Measurements from ENCODE around the gene DAGLA. TPM values are rescaled to one million over a fixed set of nuclear protein-coding genes. Genes with fewer than 3 reads are reported as not detected.

Gene DAGLA
- total RNA-seq, 2 experiments from 2014 or later = 0.52 to 0.73 TPM

DNA sequence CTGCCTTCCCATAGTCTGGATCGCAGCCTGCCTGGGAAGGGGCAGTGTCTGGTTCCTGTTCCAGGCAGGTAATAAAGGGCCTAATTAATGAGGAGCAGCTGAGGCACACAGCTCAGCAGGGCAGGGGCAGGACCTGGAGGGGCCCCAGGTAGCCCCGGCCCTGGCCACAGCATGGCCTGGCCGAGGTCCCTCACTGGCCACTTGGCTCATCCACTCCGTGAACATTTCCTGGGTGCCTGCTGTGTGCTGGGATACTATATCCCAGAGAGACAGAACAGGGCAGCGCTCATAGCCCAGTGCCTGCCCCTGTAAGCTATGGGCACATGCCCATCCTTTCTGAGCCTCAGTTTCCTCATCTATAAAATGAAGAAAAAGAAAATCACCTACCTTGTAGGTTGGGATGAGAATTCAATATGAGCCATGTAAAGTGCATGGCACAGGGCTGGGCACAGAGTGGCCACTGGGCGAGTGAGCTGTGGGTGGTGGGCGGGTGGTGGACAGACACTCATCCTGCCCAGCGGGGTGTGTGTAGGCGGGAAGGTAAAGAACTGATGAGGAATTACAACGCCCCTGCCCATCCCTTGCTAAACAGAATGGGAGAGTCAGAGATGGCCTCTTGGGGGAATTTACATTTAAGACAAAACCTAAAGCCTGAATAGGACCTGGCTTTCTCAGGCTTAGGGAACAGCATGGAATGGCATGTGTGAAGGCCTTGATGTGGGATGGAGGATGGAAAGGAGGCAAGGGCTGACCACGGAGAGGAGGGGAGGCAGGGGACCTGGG lies 81.4 kb downstream of the DAGLA start:
- Mint-ChIP-seq H3K4me1 (ENCODE audit: low read depth) (no peaks in the 10 kb centered on the region), H3K9me3 (no peaks in the 10 kb centered on the region), H3K27ac (no peak overlapping the region), H3K4me3 (no peak overlapping the region), H3K27me3 (peaks cover 7% of the 10 kb centered on the region), H3K36me3 (ENCODE audit: low read depth) (no peaks in the 10 kb centered on the region)
- TF ChIP-seq, protein P1, sequence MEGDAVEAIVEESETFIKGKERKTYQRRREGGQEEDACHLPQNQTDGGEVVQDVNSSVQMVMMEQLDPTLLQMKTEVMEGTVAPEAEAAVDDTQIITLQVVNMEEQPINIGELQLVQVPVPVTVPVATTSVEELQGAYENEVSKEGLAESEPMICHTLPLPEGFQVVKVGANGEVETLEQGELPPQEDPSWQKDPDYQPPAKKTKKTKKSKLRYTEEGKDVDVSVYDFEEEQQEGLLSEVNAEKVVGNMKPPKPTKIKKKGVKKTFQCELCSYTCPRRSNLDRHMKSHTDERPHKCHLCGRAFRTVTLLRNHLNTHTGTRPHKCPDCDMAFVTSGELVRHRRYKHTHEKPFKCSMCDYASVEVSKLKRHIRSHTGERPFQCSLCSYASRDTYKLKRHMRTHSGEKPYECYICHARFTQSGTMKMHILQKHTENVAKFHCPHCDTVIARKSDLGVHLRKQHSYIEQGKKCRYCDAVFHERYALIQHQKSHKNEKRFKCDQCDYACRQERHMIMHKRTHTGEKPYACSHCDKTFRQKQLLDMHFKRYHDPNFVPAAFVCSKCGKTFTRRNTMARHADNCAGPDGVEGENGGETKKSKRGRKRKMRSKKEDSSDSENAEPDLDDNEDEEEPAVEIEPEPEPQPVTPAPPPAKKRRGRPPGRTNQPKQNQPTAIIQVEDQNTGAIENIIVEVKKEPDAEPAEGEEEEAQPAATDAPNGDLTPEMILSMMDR (IDR thresholded peaks at IDR 0.05) = no peak
- no peaks in the 10 kb centered on the region for H3K27me3 ChIP-seq (ENCODE audit: control insufficient read depth in 1 of 2, insufficient read depth in 2 of 2, low read length in 2 of 2)
- CTCF ChIA-PET = no interaction called here
- intact Hi-C loops (cut with DNase I, micrococcal nuclease) = no loop called here
- H3K4me3 ChIP-seq (ENCODE audit: low read length) = no peak overlapping the region
- no peak overlapping the region for H3K27ac ChIP-seq (ENCODE audit: low read depth in 1 of 2, low read length in 2 of 2)
- H3K4me1 ChIP-seq (ENCODE audit: insufficient read depth, low read length) = no peaks in the 10 kb centered on the region
- no peaks in the 10 kb centered on the region for H3K9me3 ChIP-seq (ENCODE audit: control insufficient read depth in 1 of 2, insufficient read depth in 1 of 2, low read length in 2 of 2)
- H3K36me3 ChIP-seq (ENCODE audit: insufficient read depth, low read length) = no peaks in the 10 kb centered on the region
- no peak for ATAC-seq (ENCODE audit: poor library complexity)
- POLR2A ChIA-PET = no interaction called here
- DNase-seq = no peak

DNA sequence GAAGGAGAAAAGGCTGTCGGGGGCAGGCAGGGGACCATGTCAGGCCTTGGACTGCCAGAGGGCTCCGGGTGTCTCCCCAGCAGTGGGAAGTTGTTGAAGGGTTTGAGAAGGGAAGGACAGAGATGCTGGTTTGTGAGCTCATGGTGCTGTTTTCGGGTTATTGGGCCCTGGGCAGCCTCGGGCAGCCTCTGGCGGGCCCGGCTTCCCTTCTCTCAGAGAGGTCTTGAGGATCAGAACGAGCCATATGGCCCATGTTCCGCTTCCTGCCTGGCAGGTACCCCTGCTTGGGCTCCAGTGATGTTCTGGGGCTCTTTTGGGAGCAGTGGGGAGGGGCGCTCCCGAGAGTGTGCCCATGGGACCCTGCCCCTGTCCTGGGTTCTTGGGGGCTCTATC lies 82.0 kb downstream of the DAGLA start:
- POLR2A ChIA-PET = no interaction called here
- no peaks in the 10 kb centered on the region for H3K4me1 Mint-ChIP-seq (ENCODE audit: low read depth)
- H3K27ac Mint-ChIP-seq = no peak overlapping the region
- Histone ChIP-seq H3K4me3 (ENCODE audit: low read length) (no peak overlapping the region), H3K36me3 (ENCODE audit: insufficient read depth, low read length) (no peaks in the 10 kb centered on the region), H3K27ac (ENCODE audit: low read depth in 1 of 2, low read length in 2 of 2) (no peak overlapping the region), H3K27me3 (ENCODE audit: control insufficient read depth in 1 of 2, insufficient read depth in 2 of 2, low read length in 2 of 2) (no peaks in the 10 kb centered on the region), H3K9me3 (ENCODE audit: control insufficient read depth in 1 of 2, insufficient read depth in 1 of 2, low read length in 2 of 2) (no peaks in the 10 kb centered on the region), H3K4me1 (ENCODE audit: insufficient read depth, low read length) (no peaks in the 10 kb centered on the region)
- DNase-seq (no peak), ATAC-seq (ENCODE audit: poor library complexity) (no peak)
- intact Hi-C loops (cut with DNase I, micrococcal nuclease) = no loop called here
- no peak overlapping the region for H3K4me3 Mint-ChIP-seq
- H3K36me3 Mint-ChIP-seq (ENCODE audit: low read depth) = no peaks in the 10 kb centered on the region
- TF ChIP-seq, protein P1 (IDR thresholded peaks at IDR 0.05) = no peak
- H3K27me3 Mint-ChIP-seq = peaks cover 7% of the 10 kb centered on the region
- CTCF ChIA-PET = no interaction called here
- no peaks in the 10 kb centered on the region for H3K9me3 Mint-ChIP-seq

DNA sequence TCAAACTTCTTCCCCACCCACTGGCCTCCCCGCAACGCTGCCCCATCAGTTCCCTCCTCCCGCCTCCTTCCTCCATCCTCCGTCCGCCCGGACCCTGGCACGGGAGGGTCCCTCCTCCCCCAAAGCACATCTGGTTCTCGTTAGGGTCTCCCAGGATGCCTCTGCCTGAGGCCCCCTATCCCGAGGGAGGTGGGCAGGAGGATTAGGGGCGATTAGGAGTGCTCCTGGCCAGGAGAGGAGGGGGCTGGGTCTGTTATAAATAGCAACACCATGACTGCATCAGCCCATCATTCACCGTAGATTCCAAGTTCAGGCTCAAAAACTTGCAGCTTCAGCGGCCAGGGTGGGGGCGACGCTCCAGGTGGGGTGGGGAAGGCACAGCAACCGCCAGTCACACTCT lies 82.6 kb downstream of the DAGLA start:
- intact Hi-C loops (cut with DNase I, micrococcal nuclease) = no loop called here
- Mint-ChIP-seq H3K27me3 (peaks cover 7% of the 10 kb centered on the region), H3K9me3 (no peaks in the 10 kb centered on the region), H3K4me3 (no peak overlapping the region), H3K27ac (no peak overlapping the region), H3K4me1 (ENCODE audit: low read depth) (no peaks in the 10 kb centered on the region), H3K36me3 (ENCODE audit: low read depth) (no peaks in the 10 kb centered on the region)
- Histone ChIP-seq H3K9me3 (ENCODE audit: control insufficient read depth in 1 of 2, insufficient read depth in 1 of 2, low read length in 2 of 2) (no peaks in the 10 kb centered on the region), H3K4me3 (ENCODE audit: low read length) (no peak overlapping the region), H3K36me3 (ENCODE audit: insufficient read depth, low read length) (no peaks in the 10 kb centered on the region), H3K4me1 (ENCODE audit: insufficient read depth, low read length) (no peaks in the 10 kb centered on the region), H3K27me3 (ENCODE audit: control insufficient read depth in 1 of 2, insufficient read depth in 2 of 2, low read length in 2 of 2) (no peaks in the 10 kb centered on the region), H3K27ac (ENCODE audit: low read depth in 1 of 2, low read length in 2 of 2) (no peak overlapping the region)
- no peak for ATAC-seq (ENCODE audit: poor library complexity)
- CTCF ChIA-PET = no interaction called here
- no peak for DNase-seq
- TF ChIP-seq, protein P1 (IDR thresholded peaks at IDR 0.05) = no peak
- POLR2A ChIA-PET = no interaction called here

Measured in CD4-positive, alpha-beta T cell (primary cell).